ENCODE measurements around the gene PPP1R8.

- no peak for TF ChIP-seq CTCF (IDR thresholded peaks at IDR 0.05; ENCODE audit: low read length)
- no peak for TF ChIP-seq EZH2 (IDR thresholded peaks at IDR 0.05; ENCODE audit: borderline replicate concordance, low read length)
These were observed 53.0 kb downstream of the PPP1R8 start for GRCh38 chr1:27883536-27883935.
